Endothelial cell (in vitro differentiated cells): Measurements from ENCODE around the gene TAF3. TPM values are rescaled to one million over a fixed set of nuclear protein-coding genes. Genes with fewer than 3 reads are reported as not detected.
"Not testable (repeated sequence)": the region's sequence is repeated elsewhere in the genome, so short reads cannot be mapped to it uniquely, and the experiment has no call there.

ENCODE experiments used
- DNase-seq: peaks from one replicate; pipeline ENCODE4 v3.0.0; 2021; ENCODE audit warnings: low spot score
- H3K27ac Mint-ChIP-seq: one replicate; pipeline ENCODE4 v1.8.0; 2021; ENCODE audit warnings: mixed read lengths, inconsistent platforms; ENCODE audit not compliant: unreplicated experiment
- H3K27me3 Mint-ChIP-seq: one replicate; pipeline ENCODE4 v1.8.0; 2021; ENCODE audit warnings: mild to moderate bottlenecking, moderate library complexity, mixed read lengths, inconsistent platforms; ENCODE audit not compliant: unreplicated experiment
- H3K36me3 Mint-ChIP-seq: one replicate; pipeline ENCODE4 v1.8.0; 2021; ENCODE audit warnings: mild to moderate bottlenecking, low read depth, mixed read lengths, inconsistent platforms; ENCODE audit not compliant: unreplicated experiment
- H3K4me1 Mint-ChIP-seq: one replicate; pipeline ENCODE4 v1.8.0; 2021; ENCODE audit warnings: mild to moderate bottlenecking, mixed read lengths, inconsistent platforms; ENCODE audit not compliant: unreplicated experiment
- H3K4me3 Mint-ChIP-seq: one replicate; pipeline ENCODE4 v1.8.0; 2021; ENCODE audit warnings: mild to moderate bottlenecking, mixed read lengths, inconsistent platforms; ENCODE audit not compliant: unreplicated experiment
- H3K9me3 Mint-ChIP-seq: one replicate; pipeline ENCODE4 v1.8.0; 2021; ENCODE audit warnings: mixed read lengths, inconsistent platforms; ENCODE audit not compliant: unreplicated experiment
- total RNA-seq: library from RNA; stranded (reverse); fragmentation: NEBNext Ultra II Directional; extraction: Animal tissue kit (Norgen Biotek cat#: 25700); gene quantifications from one replicate; pipeline ENCODE4 v1.2.1, GENCODE V29; 2021; ENCODE audit not compliant: unreplicated experiment
- TF ChIP-seq, protein P1 (sequence below): fragments of 200-600 bp; sonication (generic); IDR thresholded peaks from one replicate; pipeline ENCODE4 v1.5.0; 2021; ENCODE audit warnings: antibody characterized with exemption; ENCODE audit not compliant: unreplicated experiment

Gene TAF3
- total RNA-seq, 1 donor from 2014 or later, result 12.4 TPM

GRCh38 chr10:7811000-7811399 is 7.3 kb upstream of the TAF3 start:
- no peak overlapping the region for H3K4me3 Mint-ChIP-seq

GRCh38 chr10:7811743-7812142 is 6.6 kb upstream of the TAF3 start:
- H3K27me3 Mint-ChIP-seq, H3K36me3 Mint-ChIP-seq, H3K27ac Mint-ChIP-seq, DNase-seq, H3K9me3 Mint-ChIP-seq, H3K4me3 Mint-ChIP-seq, H3K4me1 Mint-ChIP-seq: not testable (repeated sequence)

More at GRCh38 chr10:7811000-7811399, 7.3 kb upstream of the TAF3 start:
- Mint-ChIP-seq H3K9me3 (no peaks in the 10 kb centered on the region), H3K4me1 (peaks cover 8% of the 10 kb centered on the region), H3K27me3 (peaks cover 5% of the 10 kb centered on the region), H3K36me3 (peaks cover 10% of the 10 kb centered on the region), H3K27ac (no peak overlapping the region)
- TF ChIP-seq, protein P1, sequence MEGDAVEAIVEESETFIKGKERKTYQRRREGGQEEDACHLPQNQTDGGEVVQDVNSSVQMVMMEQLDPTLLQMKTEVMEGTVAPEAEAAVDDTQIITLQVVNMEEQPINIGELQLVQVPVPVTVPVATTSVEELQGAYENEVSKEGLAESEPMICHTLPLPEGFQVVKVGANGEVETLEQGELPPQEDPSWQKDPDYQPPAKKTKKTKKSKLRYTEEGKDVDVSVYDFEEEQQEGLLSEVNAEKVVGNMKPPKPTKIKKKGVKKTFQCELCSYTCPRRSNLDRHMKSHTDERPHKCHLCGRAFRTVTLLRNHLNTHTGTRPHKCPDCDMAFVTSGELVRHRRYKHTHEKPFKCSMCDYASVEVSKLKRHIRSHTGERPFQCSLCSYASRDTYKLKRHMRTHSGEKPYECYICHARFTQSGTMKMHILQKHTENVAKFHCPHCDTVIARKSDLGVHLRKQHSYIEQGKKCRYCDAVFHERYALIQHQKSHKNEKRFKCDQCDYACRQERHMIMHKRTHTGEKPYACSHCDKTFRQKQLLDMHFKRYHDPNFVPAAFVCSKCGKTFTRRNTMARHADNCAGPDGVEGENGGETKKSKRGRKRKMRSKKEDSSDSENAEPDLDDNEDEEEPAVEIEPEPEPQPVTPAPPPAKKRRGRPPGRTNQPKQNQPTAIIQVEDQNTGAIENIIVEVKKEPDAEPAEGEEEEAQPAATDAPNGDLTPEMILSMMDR, result no peak
- no peak for DNase-seq

GRCh38 chr10:7813481-7813880 is 4.8 kb upstream of the TAF3 start:
- H3K9me3 Mint-ChIP-seq, result no peaks in the 10 kb centered on the region
- H3K27ac Mint-ChIP-seq, result no peak overlapping the region
- peaks cover 12% of the 10 kb centered on the region for H3K4me1 Mint-ChIP-seq
- H3K36me3 Mint-ChIP-seq, result peaks cover 8% of the 10 kb centered on the region
- TF ChIP-seq, protein P1, result no peak
- DNase-seq, result no peak
- H3K27me3 Mint-ChIP-seq, result peaks cover 10% of the 10 kb centered on the region
- no peak overlapping the region for H3K4me3 Mint-ChIP-seq

- no peaks in the 10 kb centered on the region for H3K9me3 Mint-ChIP-seq
- H3K4me1 Mint-ChIP-seq, result peaks cover 18% of the 10 kb centered on the region
- TF ChIP-seq, protein P1, result no peak
- peak overlapping the region; percentile 74 for H3K27ac Mint-ChIP-seq
- H3K36me3 Mint-ChIP-seq, result peaks cover 8% of the 10 kb centered on the region
- no peak for DNase-seq
- H3K4me3 Mint-ChIP-seq, result peak overlapping the region; percentile 98
- peaks cover 7% of the 10 kb centered on the region for H3K27me3 Mint-ChIP-seq
Measured at GRCh38 chr10:7817576-7817975, 729 bp upstream of the TAF3 start.

DNA sequence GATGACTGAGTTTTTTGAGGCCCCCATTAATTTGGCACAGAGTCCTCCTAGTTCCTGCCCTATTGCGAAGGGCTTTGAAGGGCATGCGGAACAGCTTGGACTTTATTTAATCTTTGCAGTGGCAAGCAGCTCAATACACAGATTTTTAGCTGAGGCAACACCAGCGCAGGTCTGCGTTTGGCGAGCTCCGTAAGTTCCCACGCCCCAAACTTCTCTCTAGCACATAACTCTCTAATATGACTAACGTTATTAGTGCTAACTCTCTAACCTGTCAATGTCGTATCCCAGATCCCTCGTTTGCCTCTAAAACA is 366 bp upstream of the TAF3 start:
- TF ChIP-seq, protein P1, result no peak
- Mint-ChIP-seq H3K4me3 (peak overlapping the region; percentile 98), H3K9me3 (no peaks in the 10 kb centered on the region), H3K36me3 (peaks cover 8% of the 10 kb centered on the region), H3K4me1 (peaks cover 18% of the 10 kb centered on the region), H3K27ac (peak overlapping the region; percentile 74), H3K27me3 (peaks cover 7% of the 10 kb centered on the region)
- no peak for DNase-seq

- DNase-seq, result peak; percentile 30
- Mint-ChIP-seq H3K9me3 (no peaks in the 10 kb centered on the region), H3K27ac (peak overlapping the region; percentile 76), H3K4me3 (peak overlapping the region; percentile 98), H3K4me1 (peaks cover 21% of the 10 kb centered on the region), H3K27me3 (peaks cover 7% of the 10 kb centered on the region), H3K36me3 (peaks cover 8% of the 10 kb centered on the region)
- TF ChIP-seq, protein P1, result no peak
Measured at GRCh38 chr10:7819121-7819460, 786 bp downstream of the TAF3 start.
